HCT116 (cell line): ENCODE results near the gene SPR. TPM values are rescaled to one million over a fixed set of nuclear protein-coding genes. Genes with fewer than 3 reads are reported as not detected.

Experiments used
- ATAC-seq: fragments of 200-7000 bp; cut with Tn5 transposase; 2 replicates; pipeline ENCODE4 v1.9.1; 2020; ENCODE audit warnings: mild to moderate bottlenecking, moderate library complexity
- BruUV-seq: library from RNA; stranded (reverse); fragments of 400-500 nt; replicated peaks from 2 replicates; lab custom pipeline; 2021; lab: Mats Ljungman, UMichigan
- CTCF ChIA-PET: fragments of 300-600 bp; sonication (Branson Sonifier 250); formaldehyde crosslinking; loops from one replicate; lab custom pipeline; 2021; ENCODE audit warnings: antibody characterized with exemption; lab: Charles Lee
- POLR2A ChIA-PET: fragments of 300-600, 350-600 bp; sonication (Branson Sonifier 250); formaldehyde crosslinking; loops from one replicate; lab custom pipeline; 2021; ENCODE audit warnings: antibody characterized with exemption; lab: Charles Lee
- RAD21 ChIA-PET, 2 experiments: fragments of 300-600 bp; sonication (Branson Sonifier 250); formaldehyde crosslinking; loops; one replicate each; lab custom pipeline; 2023; ENCODE audit warnings: low total read pairs in 2 of 2; ENCODE audit not compliant: uncharacterized antibody in 2 of 2, unreplicated experiment in 2 of 2, low non-redundant PET in 1 of 2; lab: Charles Lee
- DNase-seq: peaks from one replicate; pipeline ENCODE4 v3.0.0-alpha.2; 2010; ENCODE audit warnings: low read depth, low spot score
- H2AFZ ChIP-seq: fragments of 200-600 bp; shearing (Covaris generic), sonication (generic); 2 replicates; pipeline ENCODE4 v1.6.1; 2017; ENCODE audit warnings: low read depth, mixed run types, mixed read lengths, antibody characterized with exemption, low read length; ENCODE audit not compliant: poor library complexity, severe bottlenecking
- H3K27ac ChIP-seq: 2 replicates; pipeline ENCODE4 v1.5.1; 2012; ENCODE audit warnings: low read depth, low read length
- H3K27me3 ChIP-seq: fragments of 200-600 bp; sonication (generic); 2 replicates; pipeline ENCODE4 v1.6.1; 2016; ENCODE audit warnings: mixed run types, low read length, mixed read lengths; ENCODE audit not compliant: insufficient read depth
- H3K36me3 ChIP-seq, 2 experiments: fragments of 200-500 bp in 1 of 2; fragments of 200-600 bp in 1 of 2; sonication (Bioruptor generic) in 1 of 2; sonication (generic) in 1 of 2; 2 replicates each; pipeline versions ENCODE4 v1.5.1 to v1.6.1; 2014 to 2016; ENCODE audit warnings: low read length in 2 of 2, inconsistent platforms in 1 of 2, mixed read lengths in 1 of 2, mixed run types in 1 of 2; ENCODE audit not compliant: insufficient read depth in 2 of 2, control insufficient read depth in 1 of 2
- H3K4me1 ChIP-seq, 2 experiments: fragments of 200-600 bp in 1 of 2; sonication (generic) in 1 of 2; 2 replicates each; pipeline versions ENCODE4 v1.5.1 to v1.6.1; 2012 to 2017; ENCODE audit warnings: low read length in 2 of 2, inconsistent platforms in 1 of 2, mild to moderate bottlenecking in 1 of 2, mixed read lengths in 1 of 2, mixed run types in 1 of 2, moderate library complexity in 1 of 2; ENCODE audit not compliant: insufficient read depth in 2 of 2, control insufficient read depth in 1 of 2
- H3K4me2 ChIP-seq: fragments of 200-600 bp; sonication (generic); 2 replicates; pipeline ENCODE4 v1.6.1; 2017; ENCODE audit warnings: mixed run types, low read length, mixed read lengths
- H3K4me3 ChIP-seq, 2 experiments: fragments of 200-600 bp in 1 of 2; sonication (generic) in 1 of 2; replicated peaks in 1 of 2; 2 replicates each; pipeline ENCODE4 v1.5.1; 2011 to 2016; ENCODE audit warnings: low read length in 2 of 2, control low read depth in 1 of 2, low read depth in 1 of 2, mild to moderate bottlenecking in 1 of 2, mixed read lengths in 1 of 2, mixed run types in 1 of 2
- H3K79me2 ChIP-seq: fragments of 200-600 bp; sonication (generic); 2 replicates; pipeline ENCODE4 v1.6.1; 2017; ENCODE audit warnings: mild to moderate bottlenecking, mixed run types, low read length, moderate library complexity, mixed read lengths; ENCODE audit not compliant: insufficient read depth
- H3K9ac ChIP-seq: fragments of 200-600 bp; sonication (generic); 2 replicates; pipeline ENCODE4 v1.6.1; 2016; ENCODE audit warnings: low read length, mixed read lengths
- H3K9me2 ChIP-seq: fragments of 200-600 bp; sonication (generic), shearing (Covaris generic); 2 replicates; pipeline ENCODE4 v1.6.1; 2017; ENCODE audit warnings: mixed run types, mild to moderate bottlenecking, moderate library complexity; ENCODE audit not compliant: insufficient read depth
- H3K9me3 ChIP-seq, 2 experiments: fragments of 200-500 bp in 1 of 2; fragments of 200-600 bp in 1 of 2; sonication (Bioruptor generic) in 1 of 2; sonication (generic) in 1 of 2; 2 replicates each; pipeline ENCODE4 v1.6.1; 2014 to 2017; ENCODE audit warnings: low read length in 2 of 2, mixed read lengths in 2 of 2, inconsistent platforms in 1 of 2, low read depth in 1 of 2, mild to moderate bottlenecking in 1 of 2, mixed run types in 1 of 2, moderate library complexity in 1 of 2; ENCODE audit not compliant: control insufficient read depth in 1 of 2, insufficient read depth in 1 of 2
- H4K20me1 ChIP-seq: fragments of 200-600 bp; sonication (generic), shearing (Covaris generic); 2 replicates; pipeline ENCODE4 v1.6.1; 2017; ENCODE audit warnings: mixed run types, mild to moderate bottlenecking, moderate library complexity; ENCODE audit not compliant: insufficient read depth
- CEBPB ChIP-seq: IDR thresholded peaks from 2 replicates; pipeline ENCODE4 v1.6.1; 2012; ENCODE audit warnings: low read depth
- EGR1 ChIP-seq: IDR thresholded peaks from 2 replicates; pipeline ENCODE4 v1.6.1; 2012; ENCODE audit warnings: low read depth
- ELF1 ChIP-seq: IDR thresholded peaks from 2 replicates; pipeline ENCODE4 v1.6.1; 2012; ENCODE audit warnings: low read depth, borderline replicate concordance
- EZH2 ChIP-seq: fragments of 200-600 bp; sonication (generic); IDR thresholded peaks from 2 replicates; pipeline ENCODE4 v1.6.1; 2017; ENCODE audit warnings: antibody characterized with exemption, mixed run types
- EZH2phosphoT487 ChIP-seq: fragments of 200-600 bp; IDR thresholded peaks from 2 replicates; pipeline ENCODE4 v1.6.1; 2018; ENCODE audit warnings: antibody characterized with exemption, borderline replicate concordance
- SRF ChIP-seq: IDR thresholded peaks from 2 replicates; pipeline ENCODE4 v1.6.1; 2012; ENCODE audit warnings: low read depth
- TCF7L2 ChIP-seq: IDR thresholded peaks from 2 replicates; pipeline ENCODE4 v1.7.0; 2011; ENCODE audit warnings: borderline replicate concordance, inconsistent platforms; ENCODE audit not compliant: insufficient read depth, insufficient read length; ENCODE audit errors: extremely low read depth
- YY1 ChIP-seq: IDR thresholded peaks from 2 replicates; pipeline ENCODE4 v1.6.1; 2011; ENCODE audit warnings: low read length, low read depth, moderate library complexity, mild to moderate bottlenecking; ENCODE audit not compliant: insufficient replicate concordance; ENCODE audit errors: extremely low read depth
- ZFX ChIP-seq: fragments of 450-650 bp; IDR thresholded peaks from 2 replicates; pipeline ENCODE4 v1.6.1; 2017
- ZNF274 ChIP-seq: fragments of 200-500 bp; sonication (Bioruptor generic); IDR thresholded peaks from 2 replicates; pipeline ENCODE4 v1.6.1; 2014; ENCODE audit warnings: mild to moderate bottlenecking, low read depth, low read length, inconsistent platforms
- intact Hi-C: fragments of 100-400 bp; cut with micrococcal nuclease; formaldehyde crosslinking; loops from 2 replicates; pipeline ENCODE4 v1.10.0; 2022
- total RNA-seq: library from RNA; stranded (reverse); gene quantifications from one replicate; pipeline ENCODE4 v1.2.1, GENCODE V29; 2021; ENCODE audit not compliant: unreplicated experiment
- TF ChIP-seq, protein P1 (sequence below): IDR thresholded peaks from 2 replicates; pipeline ENCODE4 v1.6.1; 2011; ENCODE audit warnings: mild to moderate bottlenecking, low read length, moderate library complexity; ENCODE audit not compliant: insufficient replicate concordance; ENCODE audit errors: extremely low read depth
- TF ChIP-seq, protein P2 (sequence below): IDR thresholded peaks from 2 replicates; pipeline ENCODE4 v1.6.1; 2012

The SPR gene
- total RNA-seq, 1 experiment from 2014 or later: 66.9 TPM

DNA sequence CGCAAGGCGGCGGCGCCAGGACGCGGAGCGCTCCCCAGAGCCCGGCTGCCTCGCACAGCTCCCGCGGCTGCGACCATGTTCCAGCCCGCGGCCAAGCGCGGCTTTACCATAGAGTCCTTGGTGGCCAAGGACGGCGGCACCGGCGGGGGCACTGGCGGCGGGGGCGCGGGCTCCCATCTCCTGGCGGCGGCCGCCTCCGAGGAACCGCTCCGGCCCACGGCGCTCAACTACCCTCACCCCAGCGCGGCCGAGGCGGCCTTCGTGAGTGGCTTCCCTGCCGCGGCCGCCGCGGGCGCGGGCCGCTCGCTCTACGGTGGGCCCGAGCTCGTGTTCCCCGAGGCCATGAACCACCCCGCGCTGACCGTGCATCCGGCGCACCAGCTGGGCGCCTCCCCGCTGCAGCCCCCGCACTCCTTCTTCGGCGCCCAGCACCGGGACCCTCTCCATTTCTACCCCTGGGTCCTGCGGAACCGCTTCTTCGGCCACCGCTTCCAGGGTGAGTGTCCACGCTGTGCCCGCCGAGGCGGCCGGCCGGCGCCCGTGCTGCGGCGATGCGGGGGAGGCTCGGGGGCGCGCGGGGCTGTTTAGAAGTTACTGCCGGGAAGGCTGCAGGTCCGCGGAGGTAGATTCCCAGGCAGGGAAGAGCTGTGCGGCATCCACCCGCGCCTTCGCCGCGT lies 30.8 kb downstream of the SPR start:
- no peaks in the 10 kb centered on the region for H3K27me3 ChIP-seq
- ChIA-PET CTCF (no interaction called here), POLR2A (no interaction called here), RAD21 (no interaction called here)
- H3K36me3 ChIP-seq: no peaks in the 10 kb centered on the region
- BruUV-seq: no TSS peak
- peaks cover 12 to 28% of the 10 kb centered on the region in 2 experiments for H3K4me1 ChIP-seq
- H3K27ac ChIP-seq: no peak overlapping the region
- DNase-seq: no peak
- H2AFZ ChIP-seq: no peak overlapping the region
- H3K79me2 ChIP-seq: no peaks in the 10 kb centered on the region
- H4K20me1 ChIP-seq: no peaks in the 10 kb centered on the region
- intact Hi-C loops: loop anchor here (2.0 kb wide), 1 partner anchor 31 kb away; the partner anchor contains the start of gene SPR
- no peak overlapping the region for H3K9ac ChIP-seq
- H3K4me3 ChIP-seq: no peak overlapping the region
- no peaks in the 10 kb centered on the region for H3K9me3 ChIP-seq
- ATAC-seq: no peak
- H3K9me2 ChIP-seq: no peaks in the 10 kb centered on the region
- peak overlapping the region; percentile 77 for H3K4me2 ChIP-seq
- TF ChIP-seq EGR1 (no peak), TCF7L2 (no peak)

DNA sequence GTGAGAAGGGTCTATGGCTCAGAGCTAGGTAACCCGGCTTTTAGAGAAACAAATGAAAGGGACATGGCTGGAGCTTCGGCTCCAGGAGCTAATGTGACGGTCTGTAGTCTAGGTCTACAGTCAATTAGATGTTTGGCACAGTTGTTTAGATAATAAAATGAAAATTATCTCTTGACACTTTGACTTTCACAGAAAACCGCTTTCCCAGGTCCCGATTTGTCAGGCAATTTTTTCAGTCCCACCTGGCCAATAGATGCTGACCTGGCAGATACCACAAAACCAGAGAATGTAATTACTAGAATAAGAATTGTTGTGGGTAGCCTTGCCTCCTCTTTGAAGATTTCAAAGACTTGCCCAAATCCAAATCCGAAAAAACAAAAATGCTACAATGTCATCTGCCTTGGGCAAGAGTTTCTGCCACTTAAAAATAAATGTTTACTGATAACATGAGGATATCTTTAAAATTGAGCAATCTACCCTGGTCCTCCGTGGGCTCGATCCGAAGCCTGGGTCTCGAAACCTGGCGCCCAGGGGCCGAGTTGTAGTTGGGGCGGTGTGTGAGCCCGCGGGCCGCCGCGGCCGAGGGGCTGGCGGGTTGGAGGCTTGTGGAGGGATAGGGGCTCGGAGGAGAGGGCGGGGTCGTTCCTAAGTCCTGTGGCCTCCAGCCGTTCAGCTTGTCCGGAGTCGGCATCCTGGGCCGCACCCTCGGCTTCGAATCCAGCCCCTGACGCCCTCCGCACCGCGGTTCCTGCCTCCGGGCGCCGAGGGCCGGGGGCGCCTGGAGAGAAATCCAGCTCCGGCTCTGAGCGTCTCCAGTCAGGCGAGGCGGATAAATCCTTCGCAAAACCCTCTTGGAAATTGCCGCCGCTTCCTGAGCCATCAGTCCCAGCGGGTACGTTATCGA lies 32.5 kb downstream of the SPR start:
- ATAC-seq: no peak
- POLR2A ChIA-PET: no interaction called here
- no peaks in the 10 kb centered on the region for H3K27me3 ChIP-seq

More for the DNA sequence above, 32.5 kb downstream of the SPR start:
- intact Hi-C loops: no loop called here
- no peaks in the 10 kb centered on the region for H3K9me2 ChIP-seq
- TF ChIP-seq EZH2phosphoT487 (no peak), YY1 (no peak), ZFX (no peak), ELF1 (no peak), SRF (no peak), TCF7L2 (no peak), EGR1 (no peak), CEBPB (no peak), EZH2 (no peak), ZNF274 (no peak)
- TF ChIP-seq, protein P1, sequence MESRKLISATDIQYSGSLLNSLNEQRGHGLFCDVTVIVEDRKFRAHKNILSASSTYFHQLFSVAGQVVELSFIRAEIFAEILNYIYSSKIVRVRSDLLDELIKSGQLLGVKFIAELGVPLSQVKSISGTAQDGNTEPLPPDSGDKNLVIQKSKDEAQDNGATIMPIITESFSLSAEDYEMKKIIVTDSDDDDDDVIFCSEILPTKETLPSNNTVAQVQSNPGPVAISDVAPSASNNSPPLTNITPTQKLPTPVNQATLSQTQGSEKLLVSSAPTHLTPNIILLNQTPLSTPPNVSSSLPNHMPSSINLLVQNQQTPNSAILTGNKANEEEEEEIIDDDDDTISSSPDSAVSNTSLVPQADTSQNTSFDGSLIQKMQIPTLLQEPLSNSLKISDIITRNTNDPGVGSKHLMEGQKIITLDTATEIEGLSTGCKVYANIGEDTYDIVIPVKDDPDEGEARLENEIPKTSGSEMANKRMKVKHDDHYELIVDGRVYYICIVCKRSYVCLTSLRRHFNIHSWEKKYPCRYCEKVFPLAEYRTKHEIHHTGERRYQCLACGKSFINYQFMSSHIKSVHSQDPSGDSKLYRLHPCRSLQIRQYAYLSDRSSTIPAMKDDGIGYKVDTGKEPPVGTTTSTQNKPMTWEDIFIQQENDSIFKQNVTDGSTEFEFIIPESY: no peak
- TF ChIP-seq, protein P2, sequence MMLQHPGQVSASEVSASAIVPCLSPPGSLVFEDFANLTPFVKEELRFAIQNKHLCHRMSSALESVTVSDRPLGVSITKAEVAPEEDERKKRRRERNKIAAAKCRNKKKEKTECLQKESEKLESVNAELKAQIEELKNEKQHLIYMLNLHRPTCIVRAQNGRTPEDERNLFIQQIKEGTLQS: no peak
- TF ChIP-seq, all 23 proteins: peak for 0
- H3K9ac ChIP-seq: no peak overlapping the region
- no peaks in the 10 kb centered on the region for H3K79me2 ChIP-seq
- CTCF ChIA-PET: no interaction called here
- no peak overlapping the region for H3K4me3 ChIP-seq
- peaks cover 9 to 28% of the 10 kb centered on the region in 2 experiments for H3K4me1 ChIP-seq
- no peak for DNase-seq
- RAD21 ChIA-PET: no interaction called here
- H3K9me3 ChIP-seq: no peaks in the 10 kb centered on the region
- no peaks in the 10 kb centered on the region for H4K20me1 ChIP-seq
- H3K36me3 ChIP-seq: no peaks in the 10 kb centered on the region
- no peak overlapping the region for H2AFZ ChIP-seq
- TSS peak; percentile 34 for BruUV-seq
- no peak overlapping the region for H3K27ac ChIP-seq
- no peak overlapping the region for H3K4me2 ChIP-seq
